Neural progenitor cell (in vitro differentiated cells): ENCODE data around the gene SMYD3. TPM values are rescaled to one million over a fixed set of nuclear protein-coding genes. Genes with fewer than 3 reads are reported as not detected.

ENCODE experiments used
- DNase-seq: peaks from one replicate; pipeline ENCODE4 v3.0.0-alpha.2; 2016; ENCODE audit warnings: low spot score
- H2AFZ ChIP-seq: fragments of 200-600 bp; sonication (generic); replicated peaks from 2 replicates; pipeline ENCODE4 v1.6.1; 2016; ENCODE audit warnings: antibody characterized with exemption
- H3F3A ChIP-seq: fragments of 200-600 bp; sonication (generic); 2 replicates; pipeline ENCODE4 v1.6.1; 2016; ENCODE audit warnings: antibody characterized with exemption, low read depth
- H3K27ac ChIP-seq: fragments of 200-600 bp; sonication (generic); 2 replicates; pipeline ENCODE4 v1.5.1; 2016; ENCODE audit warnings: mild to moderate bottlenecking
- H3K27me3 ChIP-seq: fragments of 200-600 bp; sonication (generic); 2 replicates; pipeline ENCODE4 v1.6.1; 2016; ENCODE audit warnings: mild to moderate bottlenecking, moderate library complexity
- H3K36me3 ChIP-seq: fragments of 200-600 bp; sonication (generic); 2 replicates; pipeline ENCODE4 v1.5.1; 2016
- H3K4me1 ChIP-seq: fragments of 200-600 bp; sonication (generic); 2 replicates; pipeline ENCODE4 v1.6.1; 2016; ENCODE audit warnings: mixed run types
- H3K4me2 ChIP-seq: fragments of 200-600 bp; sonication (generic); 2 replicates; pipeline ENCODE4 v1.6.1; 2016
- H3K4me3 ChIP-seq: fragments of 200-600 bp; sonication (generic); 2 replicates; pipeline ENCODE4 v1.5.1; 2016
- H3K79me2 ChIP-seq: fragments of 200-600 bp; sonication (generic); 2 replicates; pipeline ENCODE4 v1.6.1; 2016; ENCODE audit warnings: low read depth
- H3K9ac ChIP-seq: fragments of 200-600 bp; sonication (generic); 2 replicates; pipeline ENCODE4 v1.6.1; 2016
- H3K9me3 ChIP-seq: fragments of 200-600 bp; sonication (generic); 2 replicates; pipeline ENCODE4 v1.5.1; 2016; ENCODE audit warnings: low read depth
- H4K20me1 ChIP-seq: fragments of 200-600 bp; sonication (generic); 2 replicates; pipeline ENCODE4 v1.6.1; 2016; ENCODE audit warnings: low read depth
- H3K27ac Mint-ChIP-seq: 3 replicates; pipeline ENCODE4 v1.8.0; 2021; ENCODE audit warnings: mixed read lengths
- H3K27me3 Mint-ChIP-seq: 2 replicates; pipeline ENCODE4 v1.8.0; 2022; ENCODE audit warnings: low read depth, mild to moderate bottlenecking, inconsistent platforms, moderate library complexity, mixed read lengths; ENCODE audit not compliant: insufficient read depth
- H3K36me3 Mint-ChIP-seq: 3 replicates; pipeline ENCODE4 v1.8.0; 2021; ENCODE audit warnings: mixed read lengths
- H3K4me1 Mint-ChIP-seq: 3 replicates; pipeline ENCODE4 v1.8.0; 2021; ENCODE audit warnings: mixed read lengths
- H3K4me3 Mint-ChIP-seq: 3 replicates; pipeline ENCODE4 v1.8.0; 2021; ENCODE audit warnings: mild to moderate bottlenecking, moderate library complexity, mixed read lengths
- H3K9me3 Mint-ChIP-seq: 3 replicates; pipeline ENCODE4 v1.8.0; 2020; ENCODE audit warnings: mixed read lengths
- EZH2 ChIP-seq: fragments of 200-600 bp; sonication (generic); IDR thresholded peaks from 2 replicates; pipeline ENCODE4 v1.6.1; 2017; ENCODE audit warnings: antibody characterized with exemption, mild to moderate bottlenecking, moderate library complexity
- EZH2phosphoT487 ChIP-seq: fragments of 200-600 bp; sonication (generic); IDR thresholded peaks from 2 replicates; pipeline ENCODE4 v1.6.1; 2017; ENCODE audit warnings: antibody characterized with exemption
- total RNA-seq: library from RNA; depleted of rRNA; stranded (reverse); fragments of >200 nt; gene quantifications from 2 replicates; pipeline ENCODE4 v1.2.3, GENCODE V29; 2015; ENCODE audit warnings: low replicate concordance
- TF ChIP-seq, protein P1 (sequence below): fragments of 200-600 bp; sonication (generic); IDR thresholded peaks from 2 replicates; pipeline ENCODE4 v1.5.1; 2017; ENCODE audit warnings: antibody characterized with exemption, mild to moderate bottlenecking

Gene SMYD3
- total RNA-seq, 1 donor from 2014 or later = 43.2 TPM

DNA sequence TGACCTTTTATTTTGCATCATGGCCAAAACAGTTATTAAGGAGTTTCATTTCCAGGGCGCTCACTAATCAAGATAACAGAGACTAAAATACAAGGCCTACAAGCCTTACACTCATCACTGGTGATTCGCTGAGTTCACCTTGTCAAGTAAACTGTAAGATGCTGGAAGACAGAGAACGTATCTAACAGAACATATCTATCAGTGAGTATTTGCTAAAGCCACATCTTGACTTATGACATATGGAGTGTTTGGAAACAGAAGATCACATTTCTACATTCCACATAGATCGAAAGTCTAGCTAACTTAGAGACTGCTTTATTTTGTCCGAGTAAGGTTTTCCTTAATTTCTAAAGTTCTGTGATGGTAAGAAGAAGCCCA, 506.5 kb downstream of the SMYD3 start:
- H3K4me3 ChIP-seq = no peak overlapping the region
- no peaks in the 10 kb centered on the region for H4K20me1 ChIP-seq
- no peak overlapping the region for H3K27ac ChIP-seq
- Mint-ChIP-seq H3K36me3 (peaks cover 2% of the 10 kb centered on the region), H3K9me3 (peaks cover 2% of the 10 kb centered on the region), H3K4me3 (no peak overlapping the region), H3K27ac (no peak overlapping the region), H3K4me1 (peaks cover 17% of the 10 kb centered on the region), H3K27me3 (peaks cover 3% of the 10 kb centered on the region)
- H3K4me2 ChIP-seq = no peak overlapping the region
- no peaks in the 10 kb centered on the region for H3F3A ChIP-seq
- DNase-seq = no peak
- H3K36me3 ChIP-seq = no peaks in the 10 kb centered on the region
- no peaks in the 10 kb centered on the region for H3K4me1 ChIP-seq
- H3K9me3 ChIP-seq = no peaks in the 10 kb centered on the region
- no peak overlapping the region for H3K9ac ChIP-seq
- no peak overlapping the region for H2AFZ ChIP-seq
- H3K27me3 ChIP-seq = no peaks in the 10 kb centered on the region
- H3K79me2 ChIP-seq = no peaks in the 10 kb centered on the region
- no peak for TF ChIP-seq EZH2
- TF ChIP-seq, protein P1, sequence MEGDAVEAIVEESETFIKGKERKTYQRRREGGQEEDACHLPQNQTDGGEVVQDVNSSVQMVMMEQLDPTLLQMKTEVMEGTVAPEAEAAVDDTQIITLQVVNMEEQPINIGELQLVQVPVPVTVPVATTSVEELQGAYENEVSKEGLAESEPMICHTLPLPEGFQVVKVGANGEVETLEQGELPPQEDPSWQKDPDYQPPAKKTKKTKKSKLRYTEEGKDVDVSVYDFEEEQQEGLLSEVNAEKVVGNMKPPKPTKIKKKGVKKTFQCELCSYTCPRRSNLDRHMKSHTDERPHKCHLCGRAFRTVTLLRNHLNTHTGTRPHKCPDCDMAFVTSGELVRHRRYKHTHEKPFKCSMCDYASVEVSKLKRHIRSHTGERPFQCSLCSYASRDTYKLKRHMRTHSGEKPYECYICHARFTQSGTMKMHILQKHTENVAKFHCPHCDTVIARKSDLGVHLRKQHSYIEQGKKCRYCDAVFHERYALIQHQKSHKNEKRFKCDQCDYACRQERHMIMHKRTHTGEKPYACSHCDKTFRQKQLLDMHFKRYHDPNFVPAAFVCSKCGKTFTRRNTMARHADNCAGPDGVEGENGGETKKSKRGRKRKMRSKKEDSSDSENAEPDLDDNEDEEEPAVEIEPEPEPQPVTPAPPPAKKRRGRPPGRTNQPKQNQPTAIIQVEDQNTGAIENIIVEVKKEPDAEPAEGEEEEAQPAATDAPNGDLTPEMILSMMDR = no peak
- TF ChIP-seq EZH2phosphoT487 = no peak

- H3K9ac ChIP-seq = no peak overlapping the region
- H3F3A ChIP-seq = no peaks in the 10 kb centered on the region
- Mint-ChIP-seq H3K27ac (no peak overlapping the region), H3K4me3 (no peak overlapping the region), H3K4me1 (peaks cover 21% of the 10 kb centered on the region), H3K36me3 (peaks cover 2% of the 10 kb centered on the region), H3K27me3 (peaks cover 3% of the 10 kb centered on the region), H3K9me3 (peaks cover 2% of the 10 kb centered on the region)
- no peak overlapping the region for H2AFZ ChIP-seq
- no peak for DNase-seq
- H3K27ac ChIP-seq = no peak overlapping the region
- no peak for TF ChIP-seq EZH2
- TF ChIP-seq EZH2phosphoT487 = no peak
- TF ChIP-seq, protein P1 = no peak
- no peak overlapping the region for H3K4me2 ChIP-seq
- no peaks in the 10 kb centered on the region for H3K27me3 ChIP-seq
- H3K9me3 ChIP-seq = no peaks in the 10 kb centered on the region
- no peaks in the 10 kb centered on the region for H4K20me1 ChIP-seq
- no peak overlapping the region for H3K4me3 ChIP-seq
- H3K4me1 ChIP-seq = no peaks in the 10 kb centered on the region
- no peaks in the 10 kb centered on the region for H3K79me2 ChIP-seq
- no peaks in the 10 kb centered on the region for H3K36me3 ChIP-seq
Observed at GRCh38 chr1:245999697-246000637, 507.1 kb downstream of the SMYD3 start.

GRCh38 chr1:245997471-245998258, 509.4 kb downstream of the SMYD3 start:
- TF ChIP-seq EZH2phosphoT487 = no peak
- Histone ChIP-seq H3K79me2 (no peaks in the 10 kb centered on the region), H3K4me3 (no peak overlapping the region), H2AFZ (no peak overlapping the region), H3K27ac (no peak overlapping the region), H3K4me2 (no peak overlapping the region), H3F3A (no peaks in the 10 kb centered on the region), H3K27me3 (no peaks in the 10 kb centered on the region), H3K9ac (no peak overlapping the region), H3K36me3 (no peaks in the 10 kb centered on the region), H3K4me1 (no peaks in the 10 kb centered on the region), H4K20me1 (no peaks in the 10 kb centered on the region), H3K9me3 (no peaks in the 10 kb centered on the region)
- Mint-ChIP-seq H3K27ac (no peak overlapping the region), H3K27me3 (peaks cover 5% of the 10 kb centered on the region), H3K4me3 (no peak overlapping the region), H3K9me3 (peaks cover 2% of the 10 kb centered on the region), H3K4me1 (peaks cover 18% of the 10 kb centered on the region), H3K36me3 (peaks cover 2% of the 10 kb centered on the region)
- no peak for DNase-seq
